ENCODE results near the gene RSRC1. TPM values are rescaled to one million over a fixed set of nuclear protein-coding genes. Genes with fewer than 3 reads are reported as not detected.
"Not testable (repeated sequence)": the region's sequence is repeated elsewhere in the genome, so short reads cannot be mapped to it uniquely, and the experiment has no call there.

The RSRC1 gene
- total RNA-seq, 1 experiment from 2014 or later = 39.9 TPM

- Histone ChIP-seq H3K27ac (no peak overlapping the region), H3K27me3 (replicated peaks) (no peaks in the 10 kb centered on the region), H3K4me1 (replicated peaks) (no peaks in the 10 kb centered on the region), H3K4me3 (no peak overlapping the region), H3K9me3 (replicated peaks) (no peaks in the 10 kb centered on the region), H3K36me3 (peaks cover 1% of the 10 kb centered on the region; the same call in 1 of the 2 replicates)
- DNase-seq (ENCODE audit: low read depth in 1 of 2, low spot score in 2 of 2) = no peak
Measured at GRCh38 chr3:158181096-158181495, 71.2 kb downstream of the RSRC1 start.

- Histone ChIP-seq H3K27ac (no peak overlapping the region), H3K27me3 (replicated peaks) (no peaks in the 10 kb centered on the region), H3K9me3 (replicated peaks) (no peaks in the 10 kb centered on the region), H3K36me3 (no peaks in the 10 kb centered on the region), H3K4me3 (no peak overlapping the region), H3K4me1 (replicated peaks) (no peaks in the 10 kb centered on the region)
- no peak for DNase-seq (ENCODE audit: low read depth in 1 of 2, low spot score in 2 of 2)
Measured at GRCh38 chr3:158185711-158186110, 75.8 kb downstream of the RSRC1 start.

DNA sequence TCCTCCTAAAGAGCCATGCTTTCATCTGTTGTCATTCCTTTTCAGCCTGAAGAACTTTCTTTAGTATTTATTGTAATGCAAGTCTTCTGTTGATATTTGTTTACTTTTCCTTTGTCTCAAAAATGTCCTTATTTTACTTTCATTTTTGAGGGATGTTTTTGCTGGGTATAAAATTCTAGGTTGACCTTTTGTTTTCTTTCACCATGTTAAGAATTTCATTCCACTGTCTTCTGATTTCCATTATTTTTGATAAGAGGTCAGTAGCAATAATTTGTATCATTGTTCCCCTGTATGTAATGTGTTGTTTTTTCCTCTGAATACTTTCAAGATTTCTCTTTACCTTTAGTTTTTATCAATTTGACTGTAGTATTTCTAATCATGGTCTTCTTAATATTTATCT lies 91.1 kb downstream of the RSRC1 start:
- H3K27me3 ChIP-seq (replicated peaks) = no peaks in the 10 kb centered on the region
- no peak overlapping the region for H3K27ac ChIP-seq
- no peak for DNase-seq (ENCODE audit: low read depth in 1 of 2, low spot score in 2 of 2)
- H3K36me3 ChIP-seq = no peaks in the 10 kb centered on the region
- H3K9me3 ChIP-seq (replicated peaks) = no peaks in the 10 kb centered on the region
- no peaks in the 10 kb centered on the region for H3K4me1 ChIP-seq (replicated peaks)
- no peak overlapping the region for H3K4me3 ChIP-seq

DNA sequence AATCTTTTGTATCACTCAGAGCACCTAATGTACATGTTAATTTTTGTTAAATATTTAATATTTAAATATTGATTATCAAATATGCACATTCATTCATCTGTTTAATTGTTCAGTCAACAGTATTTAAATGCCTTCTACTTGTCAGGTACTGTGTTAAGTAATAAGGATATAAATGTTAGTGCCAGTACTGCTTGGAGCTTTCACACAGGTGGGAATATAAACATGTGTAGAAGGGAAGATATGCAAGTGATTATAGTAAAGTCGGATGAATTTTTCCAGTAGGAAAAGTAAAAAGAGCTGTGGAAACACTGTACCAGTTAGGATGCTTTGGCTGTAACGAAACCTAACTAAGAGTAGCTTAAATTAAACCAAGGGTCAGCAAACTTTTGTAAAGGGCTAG lies 95.4 kb downstream of the RSRC1 start:
- Histone ChIP-seq H3K9me3 (replicated peaks) (no peaks in the 10 kb centered on the region), H3K27me3 (replicated peaks) (no peaks in the 10 kb centered on the region), H3K4me3 (no peak overlapping the region), H3K4me1 (replicated peaks) (no peaks in the 10 kb centered on the region), H3K27ac (no peak overlapping the region), H3K36me3 (no peaks in the 10 kb centered on the region)
- DNase-seq (ENCODE audit: low read depth in 1 of 2, low spot score in 2 of 2) = no peak

GRCh38 chr3:158205994-158206393 lies 96.1 kb downstream of the RSRC1 start:
- no peaks in the 10 kb centered on the region for H3K27me3 ChIP-seq (replicated peaks)
- no peaks in the 10 kb centered on the region for H3K36me3 ChIP-seq
- no peak for DNase-seq (ENCODE audit: low read depth in 1 of 2, low spot score in 2 of 2)
- H3K9me3 ChIP-seq (replicated peaks) = no peaks in the 10 kb centered on the region
- H3K4me1 ChIP-seq (replicated peaks) = no peaks in the 10 kb centered on the region
- no peak overlapping the region for H3K4me3 ChIP-seq
- H3K27ac ChIP-seq = no peak overlapping the region

- DNase-seq (ENCODE audit: low read depth in 1 of 2, low spot score in 2 of 2) = no peak
- Histone ChIP-seq H3K4me3 (no peak overlapping the region), H3K4me1 (replicated peaks) (no peaks in the 10 kb centered on the region), H3K27me3 (replicated peaks) (no peaks in the 10 kb centered on the region), H3K27ac (no peak overlapping the region), H3K9me3 (replicated peaks) (no peaks in the 10 kb centered on the region), H3K36me3 (no peaks in the 10 kb centered on the region)
Measured at GRCh38 chr3:158210067-158210466, 100.2 kb downstream of the RSRC1 start.

GRCh38 chr3:158213461-158213860 lies 103.6 kb downstream of the RSRC1 start:
- Histone ChIP-seq H3K27me3 (replicated peaks) (no peaks in the 10 kb centered on the region), H3K27ac (no peak overlapping the region), H3K36me3 (no peaks in the 10 kb centered on the region), H3K9me3 (replicated peaks) (no peaks in the 10 kb centered on the region), H3K4me1 (replicated peaks) (no peaks in the 10 kb centered on the region), H3K4me3 (no peak overlapping the region)
- no peak for DNase-seq (ENCODE audit: low read depth in 1 of 2, low spot score in 2 of 2)

- H3K4me3 ChIP-seq = no peak overlapping the region
- no peaks in the 10 kb centered on the region for H3K36me3 ChIP-seq
- H3K27me3 ChIP-seq (replicated peaks) = no peaks in the 10 kb centered on the region
- no peaks in the 10 kb centered on the region for H3K4me1 ChIP-seq (replicated peaks)
- no peak for DNase-seq (ENCODE audit: low read depth in 1 of 2, low spot score in 2 of 2)
- no peaks in the 10 kb centered on the region for H3K9me3 ChIP-seq (replicated peaks)
- H3K27ac ChIP-seq = no peak overlapping the region
Measured at GRCh38 chr3:158217992-158218391, 108.1 kb downstream of the RSRC1 start.

- Histone ChIP-seq H3K27me3 (replicated peaks) (no peaks in the 10 kb centered on the region), H3K9me3 (replicated peaks) (no peaks in the 10 kb centered on the region), H3K4me1 (replicated peaks) (no peaks in the 10 kb centered on the region), H3K27ac (no peak overlapping the region), H3K4me3 (no peak overlapping the region), H3K36me3 (no peaks in the 10 kb centered on the region)
- no peak for DNase-seq (ENCODE audit: low read depth in 1 of 2, low spot score in 2 of 2)
Measured at GRCh38 chr3:158220575-158220974, 110.7 kb downstream of the RSRC1 start.

DNA sequence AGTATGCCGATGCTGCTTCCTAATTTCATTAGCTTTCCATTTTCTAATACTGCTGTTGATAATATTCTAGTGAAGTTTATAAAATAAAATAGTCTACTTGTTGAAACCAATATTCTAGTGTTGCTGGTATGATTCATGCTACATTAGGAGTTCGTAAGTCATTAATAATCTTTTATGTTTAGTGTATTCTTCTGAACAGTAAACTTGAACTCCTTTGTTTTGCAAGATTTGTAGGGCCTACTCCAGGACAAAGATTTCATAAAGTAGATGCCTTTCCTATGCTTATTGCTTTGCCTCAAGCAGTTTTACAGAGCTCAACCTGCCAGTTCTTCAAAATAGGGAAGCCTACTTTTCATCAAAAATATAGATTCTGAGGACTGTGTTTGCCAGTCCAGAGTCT lies 111.5 kb downstream of the RSRC1 start:
- no peak overlapping the region for H3K27ac ChIP-seq
- no peak for DNase-seq (ENCODE audit: low read depth in 1 of 2, low spot score in 2 of 2)
- no peaks in the 10 kb centered on the region for H3K4me1 ChIP-seq (replicated peaks)
- H3K4me3 ChIP-seq = no peak overlapping the region
- no peaks in the 10 kb centered on the region for H3K27me3 ChIP-seq (replicated peaks)
- H3K36me3 ChIP-seq = no peaks in the 10 kb centered on the region
- no peaks in the 10 kb centered on the region for H3K9me3 ChIP-seq (replicated peaks)

- Histone ChIP-seq H3K9me3 (replicated peaks) (no peaks in the 10 kb centered on the region), H3K36me3 (no peaks in the 10 kb centered on the region), H3K27ac (no peak overlapping the region), H3K4me3 (no peak overlapping the region), H3K27me3 (replicated peaks) (no peaks in the 10 kb centered on the region), H3K4me1 (replicated peaks) (no peaks in the 10 kb centered on the region)
- DNase-seq (ENCODE audit: low read depth in 1 of 2, low spot score in 2 of 2) = no peak
Measured at GRCh38 chr3:158226429-158226828, 116.5 kb downstream of the RSRC1 start.

DNA sequence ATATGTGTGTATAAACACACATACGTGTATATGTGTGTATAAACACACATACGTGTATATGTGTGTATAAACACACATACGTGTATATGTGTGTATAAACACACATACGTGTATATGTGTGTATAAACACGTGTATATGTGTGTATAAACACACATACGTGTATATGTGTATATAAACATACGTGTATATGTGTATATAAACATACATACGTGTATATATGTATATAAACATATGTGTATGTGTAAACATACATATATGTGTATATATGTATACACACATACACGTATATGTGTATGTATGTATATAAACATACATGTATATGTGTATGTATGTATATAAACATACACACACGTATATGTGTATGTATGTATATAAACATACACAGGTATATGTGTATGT lies 119.1 kb downstream of the RSRC1 start:
- not testable (repeated sequence) for H3K27ac ChIP-seq; H3K4me1 ChIP-seq (replicated peaks); H3K36me3 ChIP-seq; DNase-seq (ENCODE audit: low read depth in 1 of 2, low spot score in 2 of 2); H3K9me3 ChIP-seq (replicated peaks); H3K4me3 ChIP-seq; H3K27me3 ChIP-seq (replicated peaks)

GRCh38 chr3:158233791-158234190 lies 123.9 kb downstream of the RSRC1 start:
- no peaks in the 10 kb centered on the region for H3K9me3 ChIP-seq (replicated peaks)
- no peak overlapping the region for H3K4me3 ChIP-seq
- no peaks in the 10 kb centered on the region for H3K27me3 ChIP-seq (replicated peaks)
- no peak overlapping the region for H3K27ac ChIP-seq
- no peak for DNase-seq (ENCODE audit: low read depth in 1 of 2, low spot score in 2 of 2)
- no peaks in the 10 kb centered on the region for H3K36me3 ChIP-seq
- no peaks in the 10 kb centered on the region for H3K4me1 ChIP-seq (replicated peaks)

DNA sequence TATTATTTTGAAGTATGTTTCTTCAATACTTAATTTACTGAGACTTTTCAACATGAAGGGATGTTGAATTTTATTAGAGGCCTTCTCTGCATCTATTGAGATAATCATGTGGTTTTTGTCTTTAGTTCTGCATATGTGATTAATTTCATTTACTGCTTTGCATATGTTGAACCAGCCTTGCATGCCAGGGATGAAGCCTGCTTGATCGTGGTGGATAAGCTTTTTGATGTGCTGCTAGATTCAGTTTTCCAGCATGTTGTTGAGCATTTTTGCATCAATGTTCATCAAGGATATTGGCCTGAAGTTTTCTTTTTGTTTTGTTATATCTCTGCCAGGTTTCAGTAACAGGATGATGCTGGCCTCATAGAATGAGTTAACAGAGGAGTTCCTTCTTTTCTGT lies 134.4 kb downstream of the RSRC1 start:
- no peaks in the 10 kb centered on the region for H3K9me3 ChIP-seq (replicated peaks)
- no peak for DNase-seq (ENCODE audit: low read depth in 1 of 2, low spot score in 2 of 2)
- no peak overlapping the region for H3K4me3 ChIP-seq
- no peaks in the 10 kb centered on the region for H3K27me3 ChIP-seq (replicated peaks)
- no peaks in the 10 kb centered on the region for H3K36me3 ChIP-seq
- H3K27ac ChIP-seq = no peak overlapping the region
- 0 out of 2 replicates have a peak, but pooled peaks cover 4% of the 10 kb centered on the region for H3K4me1 ChIP-seq (replicated peaks)

DNA sequence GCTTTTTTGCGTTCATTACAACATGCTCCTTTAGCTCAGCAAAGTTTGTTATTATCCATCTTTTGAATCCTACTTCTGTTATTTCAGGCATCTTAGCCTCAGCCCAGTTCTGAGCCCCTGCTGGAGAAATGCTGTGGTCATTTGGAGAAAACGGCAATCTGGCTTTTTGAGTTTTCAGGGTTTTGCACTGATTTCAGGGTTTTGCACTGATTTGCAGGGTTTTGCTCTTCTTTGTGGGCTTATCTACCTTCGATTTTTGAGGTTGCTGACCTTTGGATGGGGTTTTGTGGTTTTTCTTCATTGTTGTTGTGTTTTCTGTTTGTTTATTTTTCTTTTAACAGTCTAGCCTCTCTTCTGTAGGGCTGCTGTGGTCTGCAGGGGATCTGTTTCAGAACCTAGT lies 137.4 kb downstream of the RSRC1 start:
- Histone ChIP-seq H3K4me1 (replicated peaks) (0 out of 2 replicates have a peak, but pooled peaks cover 4% of the 10 kb centered on the region), H3K27ac (no peak overlapping the region), H3K27me3 (replicated peaks) (no peaks in the 10 kb centered on the region)

More for the DNA sequence above, 137.4 kb downstream of the RSRC1 start:
- no peaks in the 10 kb centered on the region for H3K36me3 ChIP-seq
- DNase-seq (ENCODE audit: low read depth in 1 of 2, low spot score in 2 of 2) = no peak
- H3K4me3 ChIP-seq = no peak overlapping the region
- 0 out of 2 replicates have a peak, but pooled peaks cover 2% of the 10 kb centered on the region for H3K9me3 ChIP-seq (replicated peaks)
